OCI-M1 (cell line): Measurements from ENCODE around the gene MACROD2.
"Not testable (repeated sequence)": the region's sequence is repeated elsewhere in the genome, so short reads cannot be mapped to it uniquely, and the experiment has no call there.

ENCODE experiments used
- DNase-seq: peaks from one replicate; lab custom pipeline; 2025; lab: John Stamatoyannopoulos, UW

MACROD2 gene

DNA sequence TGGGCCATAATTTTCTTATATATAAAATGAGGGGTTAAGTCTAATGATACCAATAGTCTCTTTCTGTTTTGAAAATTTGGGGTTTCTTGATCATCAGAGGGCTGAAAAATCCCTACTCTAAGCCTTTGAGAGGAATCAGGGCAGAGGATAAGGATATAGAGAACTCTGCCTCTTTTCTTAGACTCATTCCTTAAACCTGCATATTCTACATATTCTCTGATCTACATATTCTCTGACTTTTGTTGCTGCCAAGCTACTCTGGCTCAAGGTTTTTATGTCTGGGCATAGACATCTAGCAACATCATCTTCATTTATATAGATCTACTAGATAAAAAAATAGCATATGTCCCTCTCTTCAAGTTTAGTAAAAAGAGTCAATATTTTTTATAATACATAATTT lies 270.9 kb downstream of the MACROD2 start:
- no peak for DNase-seq

DNA sequence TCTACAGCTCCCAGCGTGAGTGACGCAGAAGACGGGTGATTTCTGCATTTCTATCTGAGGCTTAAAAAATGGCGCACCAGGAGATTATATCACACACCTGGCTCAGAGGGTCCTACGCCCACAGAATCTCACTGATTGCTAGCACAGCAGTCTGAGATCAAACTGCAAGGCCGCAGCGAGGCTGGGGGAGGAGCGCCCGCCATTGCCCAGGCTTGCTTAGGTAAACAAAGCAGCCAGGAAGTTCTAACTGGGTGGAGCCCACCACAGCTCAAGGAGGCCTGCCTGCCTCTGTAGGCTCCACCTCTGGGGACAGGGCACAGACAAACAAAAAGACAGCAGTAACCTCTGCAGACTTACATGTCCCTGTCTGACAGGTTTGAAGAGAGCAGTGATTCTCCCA lies 275.4 kb downstream of the MACROD2 start:
- DNase-seq: not testable (repeated sequence)

DNA sequence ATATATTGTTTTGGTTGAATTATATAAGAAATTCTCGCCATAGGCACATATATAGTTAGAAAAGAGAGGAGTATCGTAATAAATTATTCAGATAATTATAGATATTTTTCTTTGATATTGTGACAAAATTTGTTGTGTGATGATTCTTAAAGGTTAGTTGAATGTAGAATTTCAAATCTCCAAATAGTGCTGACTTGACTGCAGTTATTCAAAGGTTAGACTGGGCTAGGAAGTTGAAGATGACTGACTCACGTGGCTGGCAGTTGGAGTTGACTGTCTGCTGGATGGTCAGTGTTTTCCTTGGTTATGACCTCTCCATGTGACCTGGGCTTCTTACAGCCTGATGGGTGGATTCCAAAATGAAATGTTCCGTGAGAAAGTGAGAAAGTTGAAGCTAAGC lies 286.8 kb downstream of the MACROD2 start:
- no peak for DNase-seq

DNA sequence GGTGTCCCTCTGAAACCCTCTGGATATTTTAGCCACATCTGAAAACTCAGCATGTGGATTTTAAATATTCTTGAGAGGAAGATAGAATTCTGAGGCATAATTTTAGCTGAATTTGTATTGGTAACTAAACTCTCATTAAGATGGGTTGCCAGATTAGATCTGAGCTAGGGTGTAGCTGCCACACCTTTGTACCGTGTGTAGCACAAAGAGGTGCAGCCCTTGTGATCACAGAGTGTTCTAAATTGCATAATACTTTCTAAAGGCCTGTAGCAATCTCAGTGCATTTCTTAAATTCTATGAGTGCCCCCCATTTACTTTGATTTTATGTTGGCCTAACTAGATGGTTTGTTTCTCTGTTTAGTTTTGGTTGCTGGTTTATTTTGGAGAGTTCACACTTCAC lies 289.1 kb downstream of the MACROD2 start:
- no peak for DNase-seq

DNA sequence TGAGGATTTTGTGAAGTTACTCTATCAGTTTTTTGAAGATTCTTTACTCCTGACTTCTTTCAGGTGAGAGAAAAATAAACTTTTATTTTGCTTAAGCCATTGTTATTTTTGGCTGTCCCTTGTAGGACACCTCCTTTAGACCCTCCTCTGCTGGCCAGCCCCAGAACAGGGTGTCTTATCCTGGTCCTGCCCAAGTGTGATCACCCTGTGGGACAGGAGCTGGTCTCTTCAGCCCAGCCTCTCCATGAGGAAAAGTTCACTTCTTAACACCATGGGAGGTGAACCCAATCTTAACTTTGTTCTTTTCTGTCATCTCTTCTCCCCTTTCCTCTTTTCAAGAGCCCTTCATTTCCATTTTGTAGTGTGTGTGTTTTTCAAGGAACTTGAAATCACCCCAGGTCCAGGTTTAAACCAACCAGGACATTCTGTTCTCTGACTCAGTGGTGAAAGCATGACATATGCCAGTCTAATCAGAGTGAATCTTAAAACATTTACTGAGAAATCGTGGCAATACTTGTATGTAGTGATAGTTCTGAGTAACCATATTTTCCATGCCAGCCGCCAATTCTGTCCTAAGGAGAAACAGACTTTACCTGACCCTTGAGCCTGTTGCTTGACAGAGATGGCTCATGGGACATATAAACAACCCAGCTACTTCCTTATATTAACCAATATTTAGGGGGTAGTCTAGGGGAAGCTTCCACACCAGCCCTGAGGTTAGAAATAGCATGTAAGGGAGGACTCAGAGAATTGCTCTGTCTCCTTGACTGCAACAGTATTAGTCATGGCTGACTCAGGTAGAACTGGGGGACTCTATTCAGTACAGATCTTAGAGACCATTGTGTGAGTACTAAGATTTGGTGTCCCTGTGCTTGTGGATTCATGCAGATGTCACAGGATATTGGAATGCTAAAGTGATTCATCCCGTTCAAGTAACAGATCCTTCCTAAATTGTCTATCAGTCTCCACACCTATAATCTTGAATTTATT lies 293.3 kb downstream of the MACROD2 start:
- no peak for DNase-seq

DNA sequence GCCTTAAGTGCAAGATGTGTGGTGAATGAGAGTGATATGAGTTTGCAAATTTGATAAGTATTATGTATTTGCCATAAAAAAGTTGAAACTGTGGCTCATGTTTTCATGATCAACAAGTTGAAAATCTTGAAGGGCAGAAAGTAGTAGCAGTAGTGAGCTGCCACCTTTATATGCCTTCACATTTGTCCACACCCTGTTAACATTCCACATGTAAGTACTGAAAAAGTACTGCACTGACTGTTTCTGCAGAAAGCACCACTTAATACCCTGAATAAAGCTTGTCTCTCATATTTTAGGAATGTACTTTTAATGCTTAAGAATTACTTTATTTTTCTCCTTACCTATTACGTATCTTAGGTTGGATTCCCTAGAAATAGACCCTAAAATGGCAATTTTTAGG lies 296.2 kb downstream of the MACROD2 start:
- DNase-seq: no peak

DNA sequence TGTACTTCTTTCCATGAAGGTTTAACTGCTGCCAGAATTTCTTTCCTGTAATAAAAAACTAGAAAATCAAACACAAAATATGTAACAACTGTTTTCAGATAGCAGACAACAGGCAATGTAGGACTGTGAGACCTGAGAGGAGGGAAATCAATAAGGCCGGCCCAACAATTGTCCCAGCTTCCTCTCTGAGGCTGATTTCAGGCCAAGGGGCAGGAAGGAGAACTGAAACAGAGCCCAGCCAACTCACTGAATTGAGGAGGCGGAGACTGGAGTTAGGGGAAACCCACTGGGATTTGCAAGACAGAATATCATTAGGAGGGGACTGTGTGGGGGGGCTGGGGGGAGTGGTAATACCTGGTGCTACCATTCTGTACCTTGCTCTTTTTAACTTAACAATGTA lies 299.9 kb downstream of the MACROD2 start:
- no peak for DNase-seq

DNA sequence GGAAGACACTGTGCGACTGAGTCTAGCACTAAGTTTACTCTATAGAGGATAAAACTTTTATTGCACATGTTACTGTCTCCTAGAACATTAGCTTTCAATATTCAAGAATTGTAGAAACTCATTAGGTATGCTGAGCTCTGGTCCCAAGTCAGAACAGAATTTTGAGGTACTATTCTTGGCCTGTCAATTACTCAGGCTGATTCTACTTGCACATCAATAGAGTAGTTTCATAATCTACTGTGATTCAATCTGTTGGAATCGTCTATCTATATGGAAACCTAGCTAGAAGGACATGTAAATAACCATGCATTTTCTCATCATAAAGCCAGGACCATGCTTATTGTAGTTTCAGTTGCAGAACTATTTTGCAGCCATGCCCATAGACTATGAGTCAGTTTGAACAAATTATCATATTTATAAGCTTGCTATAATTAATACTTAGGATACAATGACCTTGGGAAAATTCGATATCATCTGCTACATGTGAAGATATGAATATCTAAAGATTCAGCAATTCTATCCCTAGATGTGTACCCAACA lies 300.5 kb downstream of the MACROD2 start:
- DNase-seq: no peak

DNA sequence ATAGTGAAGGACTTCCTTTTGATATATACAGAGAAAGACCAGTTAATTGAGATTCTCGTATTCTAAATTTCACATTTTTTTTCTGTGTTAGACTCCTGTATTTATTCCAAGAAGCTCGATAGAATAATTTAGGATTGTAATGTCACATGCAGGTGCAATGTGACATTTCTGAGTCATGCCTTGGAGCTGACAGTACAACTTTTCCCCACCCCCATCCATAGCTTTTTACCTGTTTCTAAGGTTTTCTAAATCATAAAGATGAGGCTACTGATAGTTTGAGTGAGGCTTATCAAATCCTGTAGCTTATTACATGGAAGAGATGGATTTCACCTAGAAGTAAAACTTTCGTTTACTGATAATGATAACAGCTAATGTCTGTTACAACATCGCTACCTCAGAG lies 304.5 kb downstream of the MACROD2 start:
- DNase-seq: no peak

DNA sequence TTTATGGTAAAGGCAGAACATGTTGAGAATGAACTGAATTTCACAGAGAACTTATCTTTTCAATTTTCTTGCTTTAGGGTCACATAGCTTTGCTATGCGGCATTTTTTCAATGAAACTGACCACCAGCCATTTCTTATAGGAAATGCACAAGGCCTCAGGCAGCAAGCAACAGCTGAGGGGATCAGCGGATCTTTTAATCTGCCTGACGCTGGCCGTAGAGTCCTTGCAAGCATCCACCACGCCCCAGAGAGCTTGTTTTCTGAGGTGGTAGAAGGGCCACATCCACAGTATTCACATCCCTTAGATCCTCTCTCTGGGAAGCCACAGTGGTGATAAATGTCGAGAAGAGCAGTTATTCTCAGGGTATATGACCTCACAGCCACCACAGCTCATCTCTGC lies 307.8 kb downstream of the MACROD2 start:
- DNase-seq: no peak

DNA sequence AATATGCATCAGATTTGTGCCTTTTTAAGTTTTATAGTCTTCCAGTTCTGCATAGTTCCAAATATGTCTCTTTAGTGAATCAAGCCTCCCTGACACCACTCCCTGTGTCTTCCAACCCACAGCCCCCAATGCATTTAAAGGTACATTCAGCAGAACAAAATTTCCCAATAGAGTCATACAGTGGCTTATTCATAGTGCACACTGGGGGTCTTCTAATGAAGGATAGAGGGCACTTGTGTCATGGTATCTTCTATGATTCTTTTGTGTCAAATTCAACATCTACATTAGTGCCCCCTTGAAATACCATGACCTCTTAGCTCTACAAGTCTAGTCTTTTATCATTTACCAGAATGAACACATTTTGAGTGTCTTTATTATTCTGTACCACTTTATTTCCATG lies 308.3 kb downstream of the MACROD2 start:
- DNase-seq: no peak

DNA sequence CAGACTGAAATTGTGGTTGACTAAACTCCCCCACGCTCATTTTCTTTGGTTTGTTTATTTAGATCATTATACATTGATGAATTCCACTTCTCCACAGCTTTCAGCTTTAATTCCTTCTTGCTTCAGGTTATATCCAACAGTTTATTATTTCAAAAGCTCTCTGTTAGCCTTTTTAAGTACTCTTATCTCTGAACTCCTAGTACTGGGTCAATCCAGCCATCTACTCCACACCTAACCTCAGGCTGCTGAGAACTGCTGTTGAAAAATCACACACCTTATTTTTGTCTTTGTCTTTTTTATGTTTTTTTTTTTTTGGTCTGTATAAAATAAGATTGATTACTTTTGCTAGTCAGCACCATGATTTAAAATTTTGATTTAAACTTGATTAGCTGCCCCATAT lies 309.2 kb downstream of the MACROD2 start:
- no peak for DNase-seq

DNA sequence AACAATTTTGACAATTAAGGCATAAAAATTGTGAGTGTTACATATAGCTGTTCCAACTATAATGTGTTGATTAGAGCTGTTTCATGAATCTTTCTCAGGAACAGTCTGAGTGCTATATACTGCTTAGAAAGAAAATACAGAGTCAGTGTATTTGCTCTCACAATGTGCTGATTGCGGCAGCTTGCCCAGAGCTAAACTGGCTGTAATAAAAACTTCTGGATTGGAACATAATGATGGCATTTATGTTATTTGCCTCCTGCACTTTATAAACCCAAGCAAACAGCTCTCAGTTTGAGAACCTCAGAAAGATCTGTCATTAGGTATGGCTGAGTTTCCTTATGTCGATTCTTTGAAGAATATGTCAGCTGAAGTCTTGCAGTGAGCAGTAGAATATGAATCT lies 312.6 kb downstream of the MACROD2 start:
- DNase-seq: no peak

DNA sequence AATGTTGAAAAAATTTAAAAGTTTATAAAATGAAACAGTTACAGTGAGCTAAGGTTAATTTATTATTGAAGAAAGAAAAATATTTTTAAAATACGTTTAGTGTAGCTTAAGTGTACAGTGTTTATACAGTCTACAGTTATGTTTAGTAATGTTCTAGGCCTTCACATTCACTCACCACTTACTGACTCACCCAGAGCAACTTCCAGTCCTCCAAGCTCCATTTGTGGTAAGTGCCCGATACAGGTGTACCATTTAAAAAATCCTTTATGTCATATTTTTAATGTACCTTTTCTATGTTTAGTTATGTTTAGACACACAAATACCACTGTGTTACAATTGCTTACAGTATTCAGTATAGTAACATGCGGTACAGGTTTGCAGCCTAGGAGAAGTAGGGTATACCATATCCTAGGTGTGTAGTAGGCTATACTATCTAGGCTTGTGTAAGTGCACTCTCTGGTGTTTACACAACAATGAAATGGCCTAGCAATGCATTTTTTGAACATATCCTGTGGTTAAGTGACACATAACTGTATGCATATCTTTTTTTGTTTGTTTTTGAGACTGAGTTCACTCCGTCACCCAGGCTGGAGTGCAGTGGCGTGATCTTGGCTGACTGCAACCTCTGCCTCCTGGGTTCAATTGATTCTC lies 315.8 kb downstream of the MACROD2 start:
- DNase-seq: no peak

DNA sequence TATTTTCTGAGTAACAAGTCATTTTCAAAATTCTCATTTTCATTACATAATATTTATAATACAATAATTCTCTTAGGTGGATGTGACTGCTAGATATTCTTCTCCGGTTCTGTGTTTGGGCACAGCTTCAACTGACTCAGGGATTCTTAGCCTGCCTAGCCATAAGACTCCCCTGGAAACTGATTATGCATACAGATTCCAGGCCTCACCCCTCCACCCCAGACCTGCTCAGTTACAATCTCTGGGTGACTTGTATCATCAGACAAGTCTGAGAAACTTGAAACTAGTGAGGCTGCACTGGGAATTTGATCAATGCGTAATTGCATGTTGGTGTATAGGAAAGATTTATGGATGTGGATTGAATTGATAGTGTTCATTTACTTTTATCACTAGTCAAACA lies 316.7 kb downstream of the MACROD2 start:
- no peak for DNase-seq

DNA sequence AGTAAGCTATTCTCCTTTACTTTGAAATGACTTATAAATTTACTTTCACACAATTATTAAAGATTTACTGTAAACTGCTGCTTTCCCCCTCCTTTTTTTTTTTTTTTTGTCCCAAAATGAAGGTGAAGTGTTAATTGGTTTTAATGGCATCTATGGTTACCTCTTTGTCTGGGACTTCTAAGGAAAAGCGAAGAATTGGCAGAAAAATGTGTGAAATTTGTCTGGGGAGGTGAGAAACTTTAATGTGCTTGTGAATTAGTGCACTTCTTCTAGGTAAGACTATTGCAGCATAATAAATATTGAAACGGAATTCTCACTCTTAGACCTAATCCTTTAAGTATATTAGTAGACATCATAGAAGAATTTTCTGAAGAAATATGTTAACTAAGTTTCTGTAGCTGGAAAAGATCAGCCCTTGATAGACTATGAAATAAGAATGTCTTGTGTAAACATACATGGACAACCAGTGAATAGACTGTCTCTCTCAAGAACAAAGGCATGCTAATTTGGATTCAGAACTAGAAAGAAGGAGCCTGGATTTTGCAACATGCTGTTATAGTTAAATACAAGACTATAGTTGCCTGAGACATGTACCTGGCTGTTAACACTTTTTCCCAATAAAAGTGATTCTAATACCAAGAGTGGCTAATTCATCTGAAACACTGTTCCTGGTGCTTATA lies 318.2 kb downstream of the MACROD2 start:
- DNase-seq: no peak

DNA sequence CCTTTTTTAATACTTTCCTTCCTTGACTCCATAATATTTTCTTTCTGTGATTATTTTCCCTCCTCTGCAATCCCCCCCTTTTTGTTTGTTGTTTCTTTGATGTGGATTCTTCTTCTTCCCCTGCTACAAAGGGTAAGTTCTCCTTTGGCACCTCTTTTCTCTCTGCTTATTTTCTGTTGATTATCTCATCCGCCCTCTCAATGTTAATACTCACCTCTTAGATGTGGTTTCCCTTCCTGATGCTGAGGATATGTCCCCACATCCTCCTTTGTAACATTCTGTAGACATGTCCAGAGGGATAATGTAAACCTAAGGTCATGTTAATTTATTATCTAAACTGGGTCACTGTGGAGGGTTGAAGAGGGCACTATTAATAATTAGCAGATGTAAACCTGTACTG lies 324.4 kb downstream of the MACROD2 start:
- no peak for DNase-seq

DNA sequence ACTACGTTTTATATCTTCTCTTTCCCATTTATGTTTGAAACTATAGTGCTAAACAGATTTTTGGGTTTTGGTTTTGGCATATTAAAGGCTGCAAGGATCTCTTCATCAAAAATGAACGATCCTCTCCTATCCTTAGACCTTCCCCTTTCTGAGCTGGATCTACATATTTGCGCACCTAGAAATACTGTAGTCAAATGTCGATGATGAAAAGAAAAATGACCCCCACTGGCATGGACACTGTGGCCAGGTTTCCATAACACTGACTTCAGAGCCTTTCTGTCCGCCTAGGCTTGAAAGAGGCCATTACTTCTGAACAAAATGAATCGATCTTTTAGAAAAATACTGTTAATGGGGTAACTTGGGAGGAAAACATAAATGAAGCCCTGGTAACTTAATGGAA lies 336.3 kb downstream of the MACROD2 start:
- no peak for DNase-seq

DNA sequence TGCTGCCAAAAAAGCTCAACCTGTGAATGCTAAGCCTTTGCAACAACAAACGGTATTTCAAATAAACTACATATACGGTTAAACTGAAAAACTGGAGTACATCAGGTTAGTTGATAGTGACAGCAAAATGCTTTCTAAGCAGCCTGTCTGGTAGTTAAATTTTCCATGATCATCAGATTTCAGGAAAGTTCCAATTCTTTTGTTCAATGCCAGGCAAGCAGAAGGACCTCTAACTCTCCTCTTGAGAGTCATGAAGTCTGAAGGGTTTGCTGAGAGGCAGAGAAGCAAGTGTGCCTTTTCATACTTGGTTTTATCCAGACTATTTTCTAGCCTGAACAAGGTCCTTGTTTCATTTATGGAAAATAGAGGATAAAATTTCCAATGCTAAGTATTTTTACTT lies 337.6 kb downstream of the MACROD2 start:
- no peak for DNase-seq

DNA sequence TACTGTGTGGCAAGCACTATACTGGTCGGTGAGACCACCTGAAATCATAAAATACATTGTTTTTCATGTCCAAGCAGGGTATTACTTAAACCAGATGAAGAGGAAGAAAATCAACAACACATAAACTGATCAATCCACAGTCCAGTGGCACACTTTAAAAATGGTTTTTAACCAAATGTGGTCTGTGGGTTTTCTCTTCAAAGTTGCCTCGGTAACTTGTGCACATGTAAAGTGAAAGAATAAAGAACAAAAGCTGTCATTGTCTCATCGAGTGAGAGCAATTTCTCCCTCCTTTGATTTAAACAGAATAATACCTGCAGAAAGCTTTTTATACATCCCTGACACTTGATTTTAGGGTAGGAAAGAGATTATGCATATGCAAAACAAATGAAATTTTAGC lies 338.4 kb downstream of the MACROD2 start:
- no peak for DNase-seq

DNA sequence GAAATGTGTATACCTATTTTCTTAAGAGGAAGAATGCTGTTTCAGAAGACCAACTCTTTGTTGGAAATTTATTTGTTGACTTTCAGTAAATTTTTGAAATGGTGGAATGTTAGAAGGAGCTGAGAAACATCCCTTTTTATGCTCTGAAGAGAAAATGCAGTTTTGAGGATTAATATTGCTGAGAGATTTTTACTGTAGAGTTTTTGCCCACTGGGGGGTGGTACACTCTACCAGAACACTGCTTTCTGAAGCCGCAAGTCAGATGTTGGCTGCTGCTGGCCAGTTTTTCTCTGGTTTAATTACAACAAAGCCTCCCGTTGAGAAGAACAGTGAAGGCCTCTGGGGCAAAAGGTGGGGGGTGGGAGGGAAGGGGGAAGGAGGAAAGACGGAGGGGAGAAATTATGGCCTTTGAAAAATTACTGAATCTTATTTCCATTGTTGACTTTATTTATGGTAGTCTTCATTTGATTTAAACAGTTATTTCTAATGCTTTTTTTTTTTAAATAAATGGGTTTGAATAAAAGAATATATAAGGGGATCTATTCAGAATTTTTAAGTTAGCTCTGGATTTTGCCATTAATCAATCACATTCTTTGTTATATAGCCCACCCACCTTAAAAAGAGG lies 339.1 kb downstream of the MACROD2 start:
- peak; percentile 0 for DNase-seq

DNA sequence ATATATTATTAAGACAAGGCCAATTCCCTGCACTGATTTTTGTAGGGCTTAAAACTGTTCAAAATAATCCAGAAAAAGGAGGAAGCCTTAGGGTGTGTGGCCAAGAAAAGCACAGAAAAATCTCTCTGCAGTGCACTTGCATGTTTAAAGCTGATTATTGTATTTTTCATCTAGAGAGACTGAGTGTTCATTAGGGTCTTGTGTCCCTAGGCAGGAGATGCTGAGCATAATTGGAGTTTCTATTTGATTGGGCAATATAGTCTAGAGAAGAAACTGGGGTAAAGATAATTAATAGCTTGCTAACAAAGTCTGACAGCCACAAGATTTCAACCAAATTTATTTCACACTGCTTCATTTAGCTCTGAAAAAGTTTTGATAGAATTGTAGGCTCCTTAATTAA lies 339.7 kb downstream of the MACROD2 start:
- DNase-seq: no peak
